K562 (cell line): ENCODE results near the gene KLHL12. TPM values are rescaled to one million over a fixed set of nuclear protein-coding genes. Genes with fewer than 3 reads are reported as not detected.

Experiments
- BHLHE40 ChIP-seq: IDR thresholded peaks from 2 replicates; pipeline ENCODE4 v1.6.1; 2011; ENCODE audit warnings: low read length, improper control_type of control experiment
- CEBPG ChIP-seq, 3 experiments: fragments of 200-800 bp in 1 of 3; sonication (Bioruptor generic) in 1 of 3; sonication (generic) in 1 of 3; formaldehyde crosslinking in 1 of 3; IDR thresholded peaks in 2 of 3; conservative IDR thresholded peaks in 1 of 3; 2 replicates each; pipeline versions ENCODE4 v1.6.1 to v1.8.0; 2016 to 2022; ENCODE audit warnings: missing compliant biosample characterization in 2 of 3, missing genetic modification characterization in 2 of 3, mild to moderate bottlenecking in 1 of 3, missing genetic modification reagents in 1 of 3
- ELF1 ChIP-seq: fragments of 200-800 bp; sonication (Bioruptor generic); IDR thresholded peaks from 2 replicates; pipeline ENCODE4 v1.6.1; 2016; ENCODE audit warnings: missing genetic modification characterization, missing compliant biosample characterization
- ESRRA ChIP-seq: fragments of 450-650 bp; IDR thresholded peaks from 2 replicates; pipeline ENCODE4 v1.6.1; 2014; ENCODE audit warnings: low read depth, mild to moderate bottlenecking, moderate library complexity, borderline replicate concordance
- HDAC2 ChIP-seq: fragments of 450-650 bp; IDR thresholded peaks from 2 replicates; pipeline ENCODE4 v1.6.1; 2016; ENCODE audit warnings: mild to moderate bottlenecking
- HNRNPLL ChIP-seq: fragments of 200-400 bp; formaldehyde crosslinking; IDR thresholded peaks from 2 replicates; pipeline ENCODE4 v1.6.1; 2017; ENCODE audit warnings: low read length, low read depth, mild to moderate bottlenecking; ENCODE audit not compliant: poor library complexity, severe bottlenecking
- MCM2 ChIP-seq: fragments of 450-650 bp; IDR thresholded peaks from 2 replicates; pipeline ENCODE4 v1.6.1; 2017; ENCODE audit warnings: low read depth, mild to moderate bottlenecking
- MTF1 ChIP-seq: fragments of 250-450 bp; sonication (Bioruptor Pico); IDR thresholded peaks from 2 replicates; pipeline ENCODE4 v1.9.0; 2021; ENCODE audit warnings: moderate library complexity, mild to moderate bottlenecking, inconsistent platforms, borderline replicate concordance
- XRCC4 ChIP-seq: IDR thresholded peaks from one replicate; pipeline ENCODE4 v1.6.1; 2011; ENCODE audit not compliant: insufficient read depth, insufficient read length; ENCODE audit errors: extremely low read depth
- XRCC5 ChIP-seq: fragments of 200-400 bp; formaldehyde crosslinking; IDR thresholded peaks from 2 replicates; pipeline ENCODE4 v1.6.1; 2017; ENCODE audit warnings: low read depth, mild to moderate bottlenecking, low read length
- ZBED1 ChIP-seq: IDR thresholded peaks from 2 replicates; pipeline ENCODE4 v1.6.1; 2014
- ZNF324 ChIP-seq: fragments of 250-450 bp; sonication (Bioruptor Pico); IDR thresholded peaks from 2 replicates; pipeline ENCODE4 v1.4.0; 2020; ENCODE audit warnings: mild to moderate bottlenecking
- ZNF586 ChIP-seq: fragments of 450-650 bp; formaldehyde crosslinking; conservative IDR thresholded peaks from 2 replicates; pipeline ENCODE4 v1.4.0; 2020; ENCODE audit warnings: mild to moderate bottlenecking, moderate library complexity
- ZSCAN32 ChIP-seq: fragments of 450-650 bp; formaldehyde crosslinking; IDR thresholded peaks from 2 replicates; pipeline ENCODE4 v1.4.0; 2020; ENCODE audit warnings: mild to moderate bottlenecking, moderate library complexity
- polyA plus RNA-seq, 8 experiments: library from polyadenylated mRNA; depleted of rRNA in 4 of 8; stranded (reverse) in 5 of 8; unstranded in 3 of 8; fragments of >200 nt; fragmentation: Nextera tagmentation in 2 of 8; fragmentation: Illumina TruSeq in 1 of 8; extraction: Ambion mirVana in 2 of 8; extraction: Trizol in 1 of 8; gene quantifications; 2 replicates each; pipeline versions ENCODE4 v1.2.1 to v1.2.3, GENCODE V29; 2011 to 2014; ENCODE audit warnings: inconsistent platforms in 1 of 8, missing spikeins in 1 of 8
- total RNA-seq, 7 experiments: library from RNA; depleted of rRNA in 6 of 7; stranded (reverse); fragments of >200 nt in 6 of 7; fragmentation: Illumina TruSeq in 2 of 7; extraction: Trizol in 2 of 7; gene quantifications; 2 replicates each; pipeline versions ENCODE4 v1.2.1 to v1.2.3, GENCODE V29; 2011 to 2021; ENCODE audit warnings: low replicate concordance in 1 of 7
- TF ChIP-seq, protein P1 (sequence below): fragments of 450-650 bp; IDR thresholded peaks from 2 replicates; pipeline ENCODE4 v1.6.1; 2016; ENCODE audit warnings: borderline replicate concordance
- TF ChIP-seq, protein P2 (sequence below), 2 experiments: fragments of 450-650 bp in 1 of 2; sonication (generic) in 1 of 2; formaldehyde crosslinking in 1 of 2; IDR thresholded peaks in 1 of 2; conservative IDR thresholded peaks in 1 of 2; 2 replicates each; pipeline versions ENCODE4 v1.6.1 to v1.8.1; 2016 to 2023; ENCODE audit warnings: mild to moderate bottlenecking in 2 of 2, moderate library complexity in 2 of 2, inconsistent platforms in 1 of 2, missing genetic modification reagents in 1 of 2
- TF ChIP-seq, protein P3 (sequence below): fragments of 450-650 bp; IDR thresholded peaks from 2 replicates; pipeline ENCODE4 v1.6.1; 2017; ENCODE audit warnings: mild to moderate bottlenecking, moderate library complexity
- TF ChIP-seq, protein P4 (sequence below): fragments of 250-450 bp; sonication (Bioruptor Pico); IDR thresholded peaks from 2 replicates; pipeline ENCODE4 v1.5.0; 2022; ENCODE audit warnings: mild to moderate bottlenecking
- TF ChIP-seq, protein P5 (sequence below): fragments of 450-650 bp; formaldehyde crosslinking; conservative IDR thresholded peaks from 2 replicates; pipeline ENCODE4 v1.4.0; 2022; ENCODE audit warnings: mild to moderate bottlenecking, missing genetic modification characterization

The KLHL12 gene
- total and polyA plus RNA-seq, 9 of the 15 experiments (the other 6 are each of a cell fraction or from before 2014, with no cell fraction given): 23.1 to 85.1 (median 35.0) TPM

DNA sequence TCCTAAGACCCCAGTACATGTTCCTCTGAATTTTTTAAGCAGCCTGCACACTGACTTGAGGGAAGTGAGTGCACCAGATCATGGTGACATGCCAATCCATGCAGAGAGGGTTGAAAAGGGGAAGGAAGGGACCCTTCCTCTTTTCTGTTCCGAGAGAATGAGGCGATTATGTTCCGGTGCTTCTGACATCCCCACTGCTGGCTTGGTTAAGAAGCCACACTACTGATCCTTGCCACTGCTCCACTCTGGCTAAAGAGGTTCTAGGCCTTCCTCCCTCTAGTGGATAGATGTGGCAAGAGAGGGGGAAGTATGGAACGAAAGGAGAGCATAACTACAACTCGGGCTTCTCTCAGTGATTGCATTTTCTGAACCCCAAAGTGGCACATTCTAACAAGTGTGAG lies 41.9 kb upstream of the KLHL12 start (continued):
- peak; percentile 58 for TF ChIP-seq CEBPG (CRISPR knock-in tag; IDR thresholded peaks at IDR 0.05)
- TF ChIP-seq CEBPG (tag; conservative IDR thresholded peaks at IDR 0.05 in 1 of 2, IDR thresholded peaks at IDR 0.05 in 1 of 2): no peak; a peak in 1 of 4 replicates
- TF ChIP-seq ESRRA: no peak; the same call in 1 of the 2 replicates
- TF ChIP-seq, protein P1, sequence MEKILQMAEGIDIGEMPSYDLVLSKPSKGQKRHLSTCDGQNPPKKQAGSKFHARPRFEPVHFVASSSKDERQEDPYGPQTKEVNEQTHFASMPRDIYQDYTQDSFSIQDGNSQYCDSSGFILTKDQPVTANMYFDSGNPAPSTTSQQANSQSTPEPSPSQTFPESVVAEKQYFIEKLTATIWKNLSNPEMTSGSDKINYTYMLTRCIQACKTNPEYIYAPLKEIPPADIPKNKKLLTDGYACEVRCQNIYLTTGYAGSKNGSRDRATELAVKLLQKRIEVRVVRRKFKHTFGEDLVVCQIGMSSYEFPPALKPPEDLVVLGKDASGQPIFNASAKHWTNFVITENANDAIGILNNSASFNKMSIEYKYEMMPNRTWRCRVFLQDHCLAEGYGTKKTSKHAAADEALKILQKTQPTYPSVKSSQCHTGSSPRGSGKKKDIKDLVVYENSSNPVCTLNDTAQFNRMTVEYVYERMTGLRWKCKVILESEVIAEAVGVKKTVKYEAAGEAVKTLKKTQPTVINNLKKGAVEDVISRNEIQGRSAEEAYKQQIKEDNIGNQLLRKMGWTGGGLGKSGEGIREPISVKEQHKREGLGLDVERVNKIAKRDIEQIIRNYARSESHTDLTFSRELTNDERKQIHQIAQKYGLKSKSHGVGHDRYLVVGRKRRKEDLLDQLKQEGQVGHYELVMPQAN: no peak
- TF ChIP-seq, protein P2, sequence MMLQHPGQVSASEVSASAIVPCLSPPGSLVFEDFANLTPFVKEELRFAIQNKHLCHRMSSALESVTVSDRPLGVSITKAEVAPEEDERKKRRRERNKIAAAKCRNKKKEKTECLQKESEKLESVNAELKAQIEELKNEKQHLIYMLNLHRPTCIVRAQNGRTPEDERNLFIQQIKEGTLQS (IDR thresholded peaks at IDR 0.05): no peak
- TF ChIP-seq, protein P2 (CRISPR knock-in tag; conservative IDR thresholded peaks at IDR 0.05): no peak
- TF ChIP-seq XRCC4: no peak
- TF ChIP-seq, protein P3, sequence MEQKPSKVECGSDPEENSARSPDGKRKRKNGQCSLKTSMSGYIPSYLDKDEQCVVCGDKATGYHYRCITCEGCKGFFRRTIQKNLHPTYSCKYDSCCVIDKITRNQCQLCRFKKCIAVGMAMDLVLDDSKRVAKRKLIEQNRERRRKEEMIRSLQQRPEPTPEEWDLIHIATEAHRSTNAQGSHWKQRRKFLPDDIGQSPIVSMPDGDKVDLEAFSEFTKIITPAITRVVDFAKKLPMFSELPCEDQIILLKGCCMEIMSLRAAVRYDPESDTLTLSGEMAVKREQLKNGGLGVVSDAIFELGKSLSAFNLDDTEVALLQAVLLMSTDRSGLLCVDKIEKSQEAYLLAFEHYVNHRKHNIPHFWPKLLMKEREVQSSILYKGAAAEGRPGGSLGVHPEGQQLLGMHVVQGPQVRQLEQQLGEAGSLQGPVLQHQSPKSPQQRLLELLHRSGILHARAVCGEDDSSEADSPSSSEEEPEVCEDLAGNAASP: no peak
- no peak for TF ChIP-seq ZNF586 (CRISPR knock-in tag)
- TF ChIP-seq ZBED1: no peak
- TF ChIP-seq ELF1 (tag): no peak
- TF ChIP-seq, protein P4, sequence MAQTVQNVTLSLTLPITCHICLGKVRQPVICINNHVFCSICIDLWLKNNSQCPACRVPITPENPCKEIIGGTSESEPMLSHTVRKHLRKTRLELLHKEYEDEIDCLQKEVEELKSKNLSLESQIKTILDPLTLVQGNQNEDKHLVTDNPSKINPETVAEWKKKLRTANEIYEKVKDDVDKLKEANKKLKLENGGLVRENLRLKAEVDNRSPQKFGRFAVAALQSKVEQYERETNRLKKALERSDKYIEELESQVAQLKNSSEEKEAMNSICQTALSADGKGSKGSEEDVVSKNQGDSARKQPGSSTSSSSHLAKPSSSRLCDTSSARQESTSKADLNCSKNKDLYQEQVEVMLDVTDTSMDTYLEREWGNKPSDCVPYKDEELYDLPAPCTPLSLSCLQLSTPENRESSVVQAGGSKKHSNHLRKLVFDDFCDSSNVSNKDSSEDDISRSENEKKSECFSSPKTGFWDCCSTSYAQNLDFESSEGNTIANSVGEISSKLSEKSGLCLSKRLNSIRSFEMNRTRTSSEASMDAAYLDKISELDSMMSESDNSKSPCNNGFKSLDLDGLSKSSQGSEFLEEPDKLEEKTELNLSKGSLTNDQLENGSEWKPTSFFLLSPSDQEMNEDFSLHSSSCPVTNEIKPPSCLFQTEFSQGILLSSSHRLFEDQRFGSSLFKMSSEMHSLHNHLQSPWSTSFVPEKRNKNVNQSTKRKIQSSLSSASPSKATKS (CRISPR knock-in tag): no peak
- no peak for TF ChIP-seq MCM2
- no peak for TF ChIP-seq ZSCAN32 (CRISPR knock-in tag)
- TF ChIP-seq MTF1 (CRISPR knock-in tag): no peak
- TF ChIP-seq, protein P5, sequence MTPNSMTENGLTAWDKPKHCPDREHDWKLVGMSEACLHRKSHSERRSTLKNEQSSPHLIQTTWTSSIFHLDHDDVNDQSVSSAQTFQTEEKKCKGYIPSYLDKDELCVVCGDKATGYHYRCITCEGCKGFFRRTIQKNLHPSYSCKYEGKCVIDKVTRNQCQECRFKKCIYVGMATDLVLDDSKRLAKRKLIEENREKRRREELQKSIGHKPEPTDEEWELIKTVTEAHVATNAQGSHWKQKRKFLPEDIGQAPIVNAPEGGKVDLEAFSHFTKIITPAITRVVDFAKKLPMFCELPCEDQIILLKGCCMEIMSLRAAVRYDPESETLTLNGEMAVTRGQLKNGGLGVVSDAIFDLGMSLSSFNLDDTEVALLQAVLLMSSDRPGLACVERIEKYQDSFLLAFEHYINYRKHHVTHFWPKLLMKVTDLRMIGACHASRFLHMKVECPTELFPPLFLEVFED (CRISPR knock-in tag): no peak
- TF ChIP-seq BHLHE40: peak; percentile 43; the same call in 1 of the 2 replicates
- TF ChIP-seq HNRNPLL: peak; percentile 74
- TF ChIP-seq HDAC2: no peak
- TF ChIP-seq ZNF324 (CRISPR knock-in tag): no peak
- peak; percentile 86; the same call in 1 of the 2 replicates for TF ChIP-seq XRCC5
